Peyer's patch (tissue), 4 donors: ENCODE results near the gene PCED1B. TPM values are rescaled to one million over a fixed set of nuclear protein-coding genes. Genes with fewer than 3 reads are reported as not detected.

Experiments
- DNase-seq, 3 donors: peaks; one replicate each; pipeline ENCODE4 v3.0.0-alpha.2; 2017 to 2019
- H3K27ac ChIP-seq, 4 donors: fragments of 200-600 bp; sonication (generic); one replicate each; pipeline ENCODE4 v1.5.1; 2016 to 2019
- H3K27me3 ChIP-seq, 2 donors: fragments of 200-600 bp; sonication (generic); one replicate each; pipeline ENCODE4 v1.5.1; 2019
- H3K36me3 ChIP-seq, 3 donors: fragments of 200-600 bp; sonication (generic); one replicate each; pipeline ENCODE4 v1.5.1; 2016 to 2019
- H3K4me1 ChIP-seq, 4 donors: fragments of 200-600 bp; sonication (generic); one replicate each; pipeline ENCODE4 v1.5.1; 2016 to 2019
- H3K4me3 ChIP-seq, 4 donors: fragments of 200-600 bp; sonication (generic); 1 replicate in 3 of 4; 2 replicates in 1 of 4; pipeline ENCODE4 v1.5.1; 2016 to 2019; ENCODE audit warnings: mild to moderate bottlenecking in 1 of 4
- H3K9me3 ChIP-seq, 4 donors: fragments of 200-600 bp; sonication (generic); one replicate each; pipeline ENCODE4 v1.5.1; 2016 to 2019; ENCODE audit warnings: mild to moderate bottlenecking in 1 of 4
- POLR2A ChIP-seq, 2 donors: fragments of 450-650 bp; IDR thresholded peaks; one replicate each; pipeline ENCODE4 v1.5.1; 2017; ENCODE audit warnings: antibody characterized with exemption in 2 of 2, mild to moderate bottlenecking in 2 of 2, moderate library complexity in 2 of 2
- total RNA-seq, 4 donors: library from RNA; depleted of rRNA; stranded (reverse); fragments of >200 nt; gene quantifications; one replicate each; pipeline ENCODE4 v1.1.0, GENCODE V29; 2016
- TF ChIP-seq, protein P1 (sequence below), 6 experiments: fragments of 450-650 bp in 4 of 6; fragments of 200-600 bp in 2 of 6; sonication (generic) in 1 of 6; IDR thresholded peaks; one replicate each; pipeline ENCODE4 v1.5.1; 2017 to 2019; ENCODE audit warnings: antibody characterized with exemption in 6 of 6, mild to moderate bottlenecking in 3 of 6, moderate library complexity in 1 of 6

The PCED1B gene
- total RNA-seq, 4 donors from 2014 or later = 1.9 to 11.6 (median 2.3) TPM; not detected in 1

GRCh38 chr12:47097276-47097896 lies 18.0 kb downstream of the PCED1B start:
- Histone ChIP-seq H3K27ac (peak overlapping the region in 1 of 4 donors; percentile 7), H3K9me3 (no peaks in the 10 kb centered on the region), H3K4me3 (no peak overlapping the region), H3K36me3 (no peaks in the 10 kb centered on the region), H3K27me3 (no peaks in the 10 kb centered on the region), H3K4me1 (no peaks in the 10 kb centered on the region)
- no peak for TF ChIP-seq POLR2A (IDR thresholded peaks at IDR 0.05)
- TF ChIP-seq, protein P1, sequence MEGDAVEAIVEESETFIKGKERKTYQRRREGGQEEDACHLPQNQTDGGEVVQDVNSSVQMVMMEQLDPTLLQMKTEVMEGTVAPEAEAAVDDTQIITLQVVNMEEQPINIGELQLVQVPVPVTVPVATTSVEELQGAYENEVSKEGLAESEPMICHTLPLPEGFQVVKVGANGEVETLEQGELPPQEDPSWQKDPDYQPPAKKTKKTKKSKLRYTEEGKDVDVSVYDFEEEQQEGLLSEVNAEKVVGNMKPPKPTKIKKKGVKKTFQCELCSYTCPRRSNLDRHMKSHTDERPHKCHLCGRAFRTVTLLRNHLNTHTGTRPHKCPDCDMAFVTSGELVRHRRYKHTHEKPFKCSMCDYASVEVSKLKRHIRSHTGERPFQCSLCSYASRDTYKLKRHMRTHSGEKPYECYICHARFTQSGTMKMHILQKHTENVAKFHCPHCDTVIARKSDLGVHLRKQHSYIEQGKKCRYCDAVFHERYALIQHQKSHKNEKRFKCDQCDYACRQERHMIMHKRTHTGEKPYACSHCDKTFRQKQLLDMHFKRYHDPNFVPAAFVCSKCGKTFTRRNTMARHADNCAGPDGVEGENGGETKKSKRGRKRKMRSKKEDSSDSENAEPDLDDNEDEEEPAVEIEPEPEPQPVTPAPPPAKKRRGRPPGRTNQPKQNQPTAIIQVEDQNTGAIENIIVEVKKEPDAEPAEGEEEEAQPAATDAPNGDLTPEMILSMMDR (IDR thresholded peaks at IDR 0.05) = no peak
- no peak for DNase-seq

DNA sequence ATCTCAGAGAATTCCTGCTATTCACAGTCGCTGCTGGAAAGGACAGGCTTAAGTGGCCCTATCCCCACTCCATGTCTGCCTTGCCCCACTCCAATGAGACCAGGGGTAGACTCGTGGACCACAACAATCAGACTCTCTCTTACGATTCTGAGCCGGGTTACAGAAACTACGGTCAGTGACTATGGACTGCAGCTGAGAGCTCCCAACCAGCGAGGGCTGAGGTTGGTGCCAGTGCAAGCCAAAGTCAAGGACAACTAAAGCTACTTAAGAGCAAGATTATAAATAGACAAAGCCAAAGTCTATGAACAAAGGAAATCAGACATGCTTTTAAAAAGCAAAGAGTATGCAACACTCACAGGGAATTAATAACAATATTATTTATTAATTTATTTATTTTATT lies 18.7 kb downstream of the PCED1B start:
- H3K4me3 ChIP-seq = no peak overlapping the region
- no peaks in the 10 kb centered on the region for H3K4me1 ChIP-seq
- TF ChIP-seq POLR2A (IDR thresholded peaks at IDR 0.05) = no peak
- TF ChIP-seq, protein P1 (IDR thresholded peaks at IDR 0.05) = no peak
- H3K27ac ChIP-seq = no peak overlapping the region
- no peaks in the 10 kb centered on the region for H3K9me3 ChIP-seq
- no peaks in the 10 kb centered on the region for H3K27me3 ChIP-seq
- DNase-seq = no peak
- no peaks in the 10 kb centered on the region for H3K36me3 ChIP-seq

GRCh38 chr12:47099610-47100009 lies 20.2 kb downstream of the PCED1B start:
- Histone ChIP-seq H3K9me3 (no peaks in the 10 kb centered on the region), H3K27ac (no peak overlapping the region), H3K4me1 (no peaks in the 10 kb centered on the region), H3K4me3 (no peak overlapping the region), H3K36me3 (no peaks in the 10 kb centered on the region), H3K27me3 (no peaks in the 10 kb centered on the region)
- TF ChIP-seq, protein P1 (IDR thresholded peaks at IDR 0.05) = no peak
- TF ChIP-seq POLR2A (IDR thresholded peaks at IDR 0.05) = no peak
- DNase-seq = no peak

GRCh38 chr12:47100160-47100559 lies 20.7 kb downstream of the PCED1B start:
- Histone ChIP-seq H3K27me3 (no peaks in the 10 kb centered on the region), H3K4me3 (no peak overlapping the region), H3K4me1 (no peaks in the 10 kb centered on the region), H3K27ac (no peak overlapping the region), H3K9me3 (no peaks in the 10 kb centered on the region), H3K36me3 (no peaks in the 10 kb centered on the region)
- TF ChIP-seq POLR2A (IDR thresholded peaks at IDR 0.05) = no peak
- TF ChIP-seq, protein P1 (IDR thresholded peaks at IDR 0.05) = no peak
- DNase-seq = no peak

DNA sequence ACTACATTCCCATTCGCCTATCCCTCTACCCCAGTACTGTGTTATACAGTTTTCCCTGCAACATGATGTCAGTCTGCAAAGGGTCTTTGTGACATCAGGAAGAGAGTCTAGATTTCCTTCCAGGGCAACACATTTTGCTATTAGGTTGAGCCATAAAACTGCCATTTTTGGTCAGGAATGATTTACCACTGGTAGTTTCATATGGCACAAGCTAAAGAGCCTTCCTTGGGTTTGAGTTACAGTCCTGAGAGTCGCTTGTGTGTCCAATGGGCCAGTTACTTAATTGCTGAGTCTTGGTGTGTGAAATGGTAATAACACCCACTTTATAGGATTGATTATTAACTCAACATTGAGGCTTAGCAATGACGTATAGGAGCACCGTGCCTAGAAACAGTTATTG lies 23.0 kb downstream of the PCED1B start:
- no peaks in the 10 kb centered on the region for H3K4me1 ChIP-seq
- peak overlapping the region in 2 of 4 donors; percentile 29 to 40 for H3K27ac ChIP-seq
- TF ChIP-seq, protein P1 (IDR thresholded peaks at IDR 0.05) = no peak

More for the DNA sequence above, 23.0 kb downstream of the PCED1B start:
- Histone ChIP-seq H3K36me3 (no peaks in the 10 kb centered on the region), H3K4me3 (no peak overlapping the region), H3K9me3 (no peaks in the 10 kb centered on the region), H3K27me3 (no peaks in the 10 kb centered on the region)
- no peak for DNase-seq
